ENCODE data around the gene RPS19BP1. TPM values are rescaled to one million over a fixed set of nuclear protein-coding genes. Genes with fewer than 3 reads are reported as not detected.

The RPS19BP1 gene
- polyA plus RNA-seq, 2 of the 4 experiments (the other 2 are of a cell fraction) = 51.1 to 74.0 TPM

- POLR2A ChIA-PET = no interaction called here
- no peak for FAIRE-seq
- H3K4me1 ChIP-seq = peaks cover 9% of the 10 kb centered on the region
Observed at GRCh38 chr22:39536711-39537110, 4.2 kb upstream of the RPS19BP1 start.

GRCh38 chr22:39535831-39536449, 3.4 kb upstream of the RPS19BP1 start:
- TF ChIP-seq ZFP36 (IDR thresholded peaks at IDR 0.05; ENCODE audit: borderline replicate concordance, partially characterized antibody) (peak; percentile 27), EP300 (IDR thresholded peaks at IDR 0.05) (no peak)
- ChIA-PET CTCF (interaction anchor here (1.1 to 37.2 kb wide), 13 partner anchors 8 to 812 kb away, joined by 3 to 899 read pairs (median 7); no protein-coding TSS in a partner anchor), POLR2A (no interaction called here)
- no peak for DNase-seq (ENCODE audit: low read depth in 1 of 2, low spot score in 1 of 2)
- no peak for FAIRE-seq
- Histone ChIP-seq H3K27ac (no peak overlapping the region), H3K9me3 (no peaks in the 10 kb centered on the region), H3K4me3 (no peak overlapping the region), H3K4me1 (peaks cover 16% of the 10 kb centered on the region), H3K4me2 (no peak overlapping the region)
- no peak for ATAC-seq
- 52% methylated on average over 9 of the region's 15 CpGs for WGBS (ENCODE audit: missing lambda C conversion rate)

More at GRCh38 chr22:39536711-39537110, 4.2 kb upstream of the RPS19BP1 start:
- 62% methylated on average over 4 of the region's 8 CpGs for whole genome bisulfite sequencing (ENCODE audit: missing lambda C conversion rate)
- ATAC-seq (no peak), DNase-seq (ENCODE audit: low read depth in 1 of 2, low spot score in 1 of 2) (no peak)
- H3K9me3 ChIP-seq = no peaks in the 10 kb centered on the region
- CTCF ChIA-PET = interaction anchor here (1.5 to 37.2 kb wide), 3 partner anchors 8 to 491 kb away, joined by 8 to 899 read pairs (median 14); no protein-coding TSS in a partner anchor
- H3K4me3 ChIP-seq = no peak overlapping the region
- no peak overlapping the region for H3K27ac ChIP-seq
- H3K4me2 ChIP-seq = no peak overlapping the region
- TF ChIP-seq REST (IDR thresholded peaks at IDR 0.05) (no peak), EHF (CRISPR knock-in tag; IDR thresholded peaks at IDR 0.05) (no peak), CEBPB (IDR thresholded peaks at IDR 0.05) (no peak), NPAS2 (CRISPR knock-in tag; IDR thresholded peaks at IDR 0.05; ENCODE audit: borderline replicate concordance) (no peak), ATOH8 (CRISPR knock-in tag; IDR thresholded peaks at IDR 0.05; ENCODE audit: low read depth) (no peak), FOXS1 (CRISPR knock-in tag; IDR thresholded peaks at IDR 0.05) (no peak), JUNB (IDR thresholded peaks at IDR 0.05) (no peak), POLR2A (IDR thresholded peaks at IDR 0.05; ENCODE audit: low read length) (no peak), MAX (IDR thresholded peaks at IDR 0.05) (no peak), JUN (IDR thresholded peaks at IDR 0.05) (no peak), HMGXB4 (CRISPR knock-in tag; IDR thresholded peaks at IDR 0.05; ENCODE audit: borderline replicate concordance) (no peak), RARB (CRISPR knock-in tag; IDR thresholded peaks at IDR 0.05) (no peak)

- ATAC-seq = no peak
- H3K4me1 ChIP-seq = peaks cover 19% of the 10 kb centered on the region
- no peak overlapping the region for H3K27ac ChIP-seq
- no peak overlapping the region for H3K4me3 ChIP-seq
- no peak for DNase-seq (ENCODE audit: low read depth in 1 of 2, low spot score in 1 of 2)
- CTCF ChIA-PET = interaction anchor here (0.7 to 37.2 kb wide), 40 partner anchors 9 to 813 kb away, joined by 3 to 899 read pairs (median 4); partner anchors contain the start of gene ATF4
- H3K4me2 ChIP-seq = peak overlapping the region; percentile 80; the same call in 1 of the 3 replicates
- no peaks in the 10 kb centered on the region for H3K9me3 ChIP-seq
- POLR2A ChIA-PET = interaction anchor here (1.3 kb wide), 1 partner anchor 509 kb away, joined by 8 read pairs; no protein-coding TSS in a partner anchor
- 32% methylated on average over 7 of the region's 13 CpGs for WGBS (ENCODE audit: missing lambda C conversion rate)
- no peak for FAIRE-seq
- TF ChIP-seq TP53 (CRISPR knock-in tag; IDR thresholded peaks at IDR 0.05) (no peak), MAFK (IDR thresholded peaks at IDR 0.05; ENCODE audit: partially characterized antibody) (no peak), CEBPB (IDR thresholded peaks at IDR 0.05) (no peak), SMC3 (IDR thresholded peaks at IDR 0.05) (no peak), ELK1 (IDR thresholded peaks at IDR 0.05; ENCODE audit: low read depth, low read length) (no peak), EHMT2 (IDR thresholded peaks at IDR 0.05; ENCODE audit: low read depth) (no peak), ZFP36 (IDR thresholded peaks at IDR 0.05; ENCODE audit: borderline replicate concordance, partially characterized antibody) (no peak), NR3C1 (IDR thresholded peaks at IDR 0.05) (no peak), SREBF2 (IDR thresholded peaks at IDR 0.05) (no peak), HEYL (CRISPR knock-in tag; IDR thresholded peaks at IDR 0.05) (no peak), POLR2A (IDR thresholded peaks at IDR 0.05; ENCODE audit: low read length) (no peak), HMGXB4 (CRISPR knock-in tag; IDR thresholded peaks at IDR 0.05; ENCODE audit: borderline replicate concordance) (no peak), EP300 (IDR thresholded peaks at IDR 0.05) (no peak), PHF8 (IDR thresholded peaks at IDR 0.05; ENCODE audit: borderline replicate concordance, low read depth) (no peak), GATA3 (IDR thresholded peaks at IDR 0.05; ENCODE audit: borderline replicate concordance) (no peak)
Observed at GRCh38 chr22:39535357-39535725, 2.8 kb upstream of the RPS19BP1 start.
